Heart left ventricle (tissue), 16 donors: ENCODE results near the gene TTC31. TPM values are rescaled to one million over a fixed set of nuclear protein-coding genes. Genes with fewer than 3 reads are reported as not detected.

Source experiments
- ATAC-seq, 4 donors: fragments of 200-7000 bp; cut with Tn5 transposase; one replicate each; pipeline ENCODE4 v1.9.1; 2020 to 2022; ENCODE audit warnings: moderate library complexity in 4 of 4, mild to moderate bottlenecking in 3 of 4, moderate number of reproducible peaks in 1 of 4
- DNase-seq, 5 donors: peaks; one replicate each; pipeline ENCODE4 v3.0.0-alpha.2; 2020
- H3K27ac ChIP-seq, 12 donors: fragments of 200-600 bp; sonication (generic) in 4 of 12; one replicate each; pipeline versions ENCODE4 v1.5.0 to v1.8.0; 2016 to 2022; ENCODE audit warnings: mild to moderate bottlenecking in 2 of 12
- H3K27me3 ChIP-seq, 9 donors: fragments of 200-600 bp; sonication (generic) in 2 of 9; one replicate each; pipeline versions ENCODE4 v1.5.1 to v1.8.0; 2016 to 2022; ENCODE audit warnings: mild to moderate bottlenecking in 3 of 9
- H3K36me3 ChIP-seq, 9 donors: fragments of 200-600 bp; sonication (generic) in 2 of 9; one replicate each; pipeline versions ENCODE4 v1.5.0 to v1.8.0; 2018 to 2022; ENCODE audit warnings: mild to moderate bottlenecking in 2 of 9
- H3K4me1 ChIP-seq, 12 donors: fragments of 200-600 bp; sonication (generic) in 4 of 12; one replicate each; pipeline versions ENCODE4 v1.5.0 to v1.8.0; 2016 to 2022; ENCODE audit warnings: mild to moderate bottlenecking in 3 of 12
- H3K4me3 ChIP-seq, 12 donors: fragments of 200-600 bp; sonication (generic) in 4 of 12; one replicate each; pipeline versions ENCODE4 v1.5.0 to v1.8.0; 2017 to 2022; ENCODE audit warnings: mild to moderate bottlenecking in 9 of 12, moderate library complexity in 4 of 12
- H3K9me3 ChIP-seq, 12 donors: fragments of 200-600 bp; sonication (generic) in 4 of 12; one replicate each; pipeline versions ENCODE4 v1.5.0 to v1.8.0; 2016 to 2022; ENCODE audit warnings: mild to moderate bottlenecking in 1 of 12
- CTCF ChIP-seq, 12 donors: fragments of 200-600 bp; sonication (generic) in 4 of 12; IDR thresholded peaks; one replicate each; pipeline versions ENCODE4 v1.5.0 to v1.8.0; 2018 to 2022; ENCODE audit warnings: antibody characterized with exemption in 12 of 12, mild to moderate bottlenecking in 5 of 12
- POLR2A ChIP-seq, 2 donors: fragments of 450-650 bp; IDR thresholded peaks; one replicate each; pipeline ENCODE4 v1.6.1; 2017; ENCODE audit warnings: antibody characterized with exemption in 2 of 2, mild to moderate bottlenecking in 2 of 2, moderate library complexity in 2 of 2
- WGBS, 4 donors: extraction: QIAGEN DNeasy Blood & Tissue Kit in 2 of 4; methylation state at CpG; one replicate each; pipeline versions ENCODE4 v1.1.5 to v1.1.7; 2013 to 2018; 5-methylcytosine and 5-hydroxymethylcytosine counted together
- intact Hi-C, 10 donors: fragments of 100-400 bp; cut with DNase I; formaldehyde crosslinking; loops; one replicate each; pipeline versions ENCODE4 v1.11.1 to v1.14.2; 2022
- polyA plus RNA-seq, 2 donors: library from polyadenylated mRNA; stranded (reverse); fragments of 200-250 nt; gene quantifications; one replicate each; pipeline ENCODE4 v1.2.3, GENCODE V29; 2013
- total RNA-seq, 9 donors: library from RNA; depleted of rRNA in 2 of 9; stranded (reverse); fragments of >200 nt in 2 of 9; fragmentation: NEBNext Ultra II Directional in 3 of 9; extraction: Animal tissue kit (Norgen Biotek cat#: 25700) in 3 of 9; gene quantifications; one replicate each; pipeline versions ENCODE4 v1.1.0 to v1.2.4, GENCODE V29; 2016 to 2023
- donor health status: ischemic (EF 13 %, LVEDD 7.1; RV severe dilation, severe dysfunction).
- donor health status: healthy with polysubstance abuse.
- donor health status: DM: no; HTN: yes; CAD: no.
- donor health status: DM: no; HTN: no; CAD: no.
- donor health status: ischemic (EF 25% LVEDD 6.9; RV normal size, moderate dysfunction).
- donor health status: ischemic (EF 25% LVEDD 5.7; RV mildly dilated, moderate dysfunction).
- donor health status: healthy.
- donor health status: DM: yes; HTN: yes; CAD: no.
- donor health status: ischemic (EF 35%, LVEDD 5.7; RV mildly dilated, moderate dysfunction).
- donor health status: nonischemic (EF 11% LVEDD 7.7; RV severe dilation, severe dysfunction).
- donor health status: DM: yes; HTN: yes; CAD: no.
- donor health status: PGD.
- donor health status: ischemic (EF 29% LVEDD 5.4; RV normal size, mild dysfunction).
- donor health status: nonischemic (EF 23%, LVEDD 6.1; RV moderate dilation, normal function).

Gene TTC31
- total and polyA plus RNA-seq, 11 donors = 7.1 to 14.2 (median 10.0) TPM

- H3K36me3 ChIP-seq = peaks cover 0 to 25% (median 15%) of the 10 kb centered on the region in 9 donors
- no peak for ATAC-seq
- peaks cover 0 to 13% (median 4%) of the 10 kb centered on the region in 12 donors for H3K4me1 ChIP-seq
- WGBS, 4 donors = 57 to 67% (median 61%) methylated on average over 4 of the region's 4 CpGs
- H3K4me3 ChIP-seq = no peak overlapping the region
- peak in 2 of 5 donors; percentile 11 to 18 for DNase-seq
- H3K27me3 ChIP-seq = no peaks in the 10 kb centered on the region
- no peak for TF ChIP-seq POLR2A (IDR thresholded peaks at IDR 0.05)
- TF ChIP-seq CTCF (IDR thresholded peaks at IDR 0.05) = no peak
- no peaks in the 10 kb centered on the region for H3K9me3 ChIP-seq
- no peak overlapping the region for H3K27ac ChIP-seq
- intact Hi-C loops = loop anchor here in 4 of 10 donors (10.0 kb wide), 1 partner anchor 48 kb away; no protein-coding TSS in a partner anchor
These were observed 54.3 kb downstream of the TTC31 start for GRCh38 chr2:74537140-74537539.

DNA sequence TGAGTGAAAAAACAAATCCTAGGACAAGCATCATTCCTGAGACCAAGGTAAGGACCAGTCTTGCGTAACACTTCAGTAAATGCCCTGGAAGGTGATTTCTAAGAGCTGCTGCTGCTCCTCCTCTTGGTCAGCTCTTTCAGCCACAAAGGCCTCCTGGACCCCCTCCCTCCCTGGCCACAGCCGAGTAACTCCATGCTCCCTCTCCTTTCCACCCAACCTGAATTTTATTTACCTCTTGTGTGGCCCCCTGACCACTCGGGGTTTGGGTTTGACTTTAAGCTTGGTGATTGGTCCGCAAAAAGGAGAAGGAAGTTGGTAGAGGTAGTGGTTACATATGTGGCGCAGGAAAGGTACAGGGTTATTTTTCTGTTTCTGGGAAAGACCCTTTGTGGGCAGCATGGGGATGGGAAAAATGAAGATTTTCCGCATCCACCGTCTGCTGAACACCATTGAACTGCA, 56.0 kb downstream of the TTC31 start:
- no peak for ATAC-seq
- no peaks in the 10 kb centered on the region for H3K9me3 ChIP-seq
- no peak overlapping the region for H3K4me3 ChIP-seq
- H3K27me3 ChIP-seq = no peaks in the 10 kb centered on the region
- intact Hi-C loops = loop anchor here in 4 of 10 donors (10.0 kb wide), 1 partner anchor 46 kb away; no protein-coding TSS in a partner anchor
- H3K27ac ChIP-seq = peak overlapping the region in 2 of 12 donors; percentile 45 to 82
- H3K4me1 ChIP-seq = peaks cover 0 to 13% (median 5%) of the 10 kb centered on the region in 12 donors
- DNase-seq = peak in 1 of 5 donors; percentile 3
- peaks cover 0 to 9% (median 0%) of the 10 kb centered on the region in 9 donors for H3K36me3 ChIP-seq
- no peak for TF ChIP-seq POLR2A (IDR thresholded peaks at IDR 0.05)
- no peak for TF ChIP-seq CTCF (IDR thresholded peaks at IDR 0.05)
- 79 to 84% (median 82%) methylated on average over 7 of the region's 7 CpGs for WGBS, 4 donors

DNA sequence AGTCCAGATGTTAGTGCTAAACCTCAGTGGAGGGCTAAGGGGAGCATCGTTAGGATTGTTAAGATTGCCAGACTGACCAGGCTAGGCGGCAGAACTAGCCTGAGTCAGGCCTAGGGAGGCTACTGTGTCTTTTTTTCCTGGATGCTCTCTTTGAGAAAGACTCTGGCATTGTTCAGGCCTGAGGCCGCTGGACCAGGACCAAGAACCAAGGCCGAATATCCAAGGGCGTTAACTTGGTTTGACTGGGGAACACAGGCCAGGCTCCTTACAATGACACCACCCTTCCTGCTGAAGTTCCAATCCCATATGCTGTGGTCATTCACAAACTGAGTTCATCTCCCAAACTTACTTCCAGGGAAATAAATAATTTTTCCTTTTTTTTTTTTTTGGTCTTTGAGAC, 57.4 kb downstream of the TTC31 start:
- DNase-seq (peak in 4 of 5 donors; percentile 67 to 83 (median 78)), ATAC-seq (peak; percentile 83 to 95 (median 88))
- WGBS, 4 donors = 36 to 58% (median 54%) methylated on average over 5 of the region's 5 CpGs
- no peaks in the 10 kb centered on the region for H3K27me3 ChIP-seq
- H3K4me1 ChIP-seq = peaks cover 0 to 13% (median 5%) of the 10 kb centered on the region in 12 donors
- H3K27ac ChIP-seq = peak overlapping the region in 11 of 12 donors; percentile 33 to 82 (median 70)
- TF ChIP-seq CTCF (IDR thresholded peaks at IDR 0.05) = no peak
- TF ChIP-seq POLR2A (IDR thresholded peaks at IDR 0.05) = no peak
- H3K36me3 ChIP-seq = no peaks in the 10 kb centered on the region
- no peak overlapping the region for H3K4me3 ChIP-seq
- no peaks in the 10 kb centered on the region for H3K9me3 ChIP-seq
- intact Hi-C loops = no loop called here

GRCh38 chr2:74542978-74543377, 60.1 kb downstream of the TTC31 start:
- TF ChIP-seq CTCF (IDR thresholded peaks at IDR 0.05) (no peak), POLR2A (IDR thresholded peaks at IDR 0.05) (no peak)
- ATAC-seq (peak in 1 of 4 donors; percentile 42), DNase-seq (no peak)
- H3K4me3 ChIP-seq = no peak overlapping the region
- peaks cover 0 to 14% (median 5%) of the 10 kb centered on the region in 12 donors for H3K4me1 ChIP-seq
- H3K36me3 ChIP-seq = no peaks in the 10 kb centered on the region
- 59 to 72% (median 68%) methylated on average over 1 of the region's 1 CpG for WGBS, 4 donors
- no peak overlapping the region for H3K27ac ChIP-seq
- no peaks in the 10 kb centered on the region for H3K27me3 ChIP-seq
- no peaks in the 10 kb centered on the region for H3K9me3 ChIP-seq
- intact Hi-C loops = no loop called here

Other genes with a start within 250 kb of the TTC31 start
- 1 to 10 TPM in 7 of 9 donors, under 1 TPM in 2; 0.36 to 4.1 (median 1.6) TPM for gene SLC4A5, start 139.7 kb upstream of the TTC31 start, total RNA-seq
- 1 to 10 TPM in 1 of 2 donors, under 1 TPM in 1; 0.72 to 1.2 TPM for gene SLC4A5, start 139.7 kb upstream of the TTC31 start, polyA plus RNA-seq
- gene DCTN1, start 102.8 kb upstream of the TTC31 start, total RNA-seq = 100 to 1,000 TPM; 129 to 376 (median 211) TPM
- gene DCTN1, start 102.8 kb upstream of the TTC31 start, polyA plus RNA-seq = 100 to 1,000 TPM; 149 to 171 TPM
- 1 to 10 TPM in 3 of 9 donors, under 1 TPM in 6; 0.48 to 2.3 (median 0.85) TPM for gene C2orf81, start 61.5 kb upstream of the TTC31 start, total RNA-seq
- 1 to 10 TPM in 1 of 2 donors, under 1 TPM in 1; 0.91 to 1.1 TPM for gene C2orf81, start 61.5 kb upstream of the TTC31 start, polyA plus RNA-seq
- 1 to 10 TPM; 1.5 to 5.1 (median 3.0) TPM for gene WDR54, start 61.4 kb upstream of the TTC31 start, total RNA-seq
- gene WDR54, start 61.4 kb upstream of the TTC31 start, polyA plus RNA-seq = 1 to 10 TPM; 1.4 to 6.5 TPM
- gene RTKN, start 41.1 kb upstream of the TTC31 start, total RNA-seq = 10 to 100 TPM; 10.9 to 19.6 (median 15.3) TPM
- gene RTKN, start 41.1 kb upstream of the TTC31 start, polyA plus RNA-seq = 10 to 100 TPM; 18.0 to 27.6 TPM
- gene INO80B, start 28.0 kb upstream of the TTC31 start, total RNA-seq = 10 to 100 TPM; 11.7 to 29.2 (median 21.3) TPM
- 10 to 100 TPM; 26.1 to 28.5 TPM for gene INO80B, start 28.0 kb upstream of the TTC31 start, polyA plus RNA-seq
- gene WBP1, start 24.6 kb upstream of the TTC31 start, total RNA-seq = 10 to 100 TPM; 32.7 to 58.4 (median 42.4) TPM
- 10 to 100 TPM; 29.0 to 44.2 TPM for gene WBP1, start 24.6 kb upstream of the TTC31 start, polyA plus RNA-seq
- 10 to 100 TPM; 17.3 to 31.9 (median 22.8) TPM for gene MOGS, start 17.7 kb upstream of the TTC31 start, total RNA-seq
- 10 to 100 TPM; 15.8 to 34.4 TPM for gene MOGS, start 17.7 kb upstream of the TTC31 start, polyA plus RNA-seq
- 100 to 1,000 TPM in 7 of 9 donors, 10 to 100 TPM in 2; 64.9 to 180 (median 140) TPM for gene MRPL53, start 10.4 kb upstream of the TTC31 start, total RNA-seq
- gene MRPL53, start 10.4 kb upstream of the TTC31 start, polyA plus RNA-seq = 100 to 1,000 TPM in 1 of 2 donors, 10 to 100 TPM in 1; 77.6 to 128 TPM
- gene CCDC142, start 83 bp upstream of the TTC31 start, total RNA-seq = 10 to 100 TPM in 1 of 9 donors, 1 to 10 TPM in 8; 4.4 to 13.4 (median 7.1) TPM
- gene CCDC142, start 83 bp upstream of the TTC31 start, polyA plus RNA-seq = 1 to 10 TPM; 5.8 to 6.4 TPM
- gene LBX2, start 16.5 kb downstream of the TTC31 start, total RNA-seq = 1 to 10 TPM in 2 of 9 donors, under 1 TPM in 5, not detected in 2; 0.14 to 1.7 (median 0.72) TPM
- gene LBX2, start 16.5 kb downstream of the TTC31 start, polyA plus RNA-seq = under 1 TPM; 0.27 to 0.67 TPM
- gene PCGF1, start 24.6 kb downstream of the TTC31 start, total RNA-seq = 10 to 100 TPM; 10.6 to 22.3 (median 16.5) TPM
- 10 to 100 TPM; 22.5 to 24.9 TPM for gene PCGF1, start 24.6 kb downstream of the TTC31 start, polyA plus RNA-seq
- not detected for gene TLX2, start 31.4 kb downstream of the TTC31 start, total RNA-seq
- gene TLX2, start 31.4 kb downstream of the TTC31 start, polyA plus RNA-seq = not detected
- gene DQX1, start 43.1 kb downstream of the TTC31 start, total RNA-seq = not detected
- gene DQX1, start 43.1 kb downstream of the TTC31 start, polyA plus RNA-seq = not detected
- 10 to 100 TPM; 33.6 to 74.5 (median 49.8) TPM for gene AUP1, start 46.6 kb downstream of the TTC31 start, total RNA-seq
- gene AUP1, start 46.6 kb downstream of the TTC31 start, polyA plus RNA-seq = 100 to 1,000 TPM in 1 of 2 donors, 10 to 100 TPM in 1; 77.9 to 168 TPM
- gene HTRA2, start 46.9 kb downstream of the TTC31 start, total RNA-seq = 10 to 100 TPM; 23.6 to 32.0 (median 24.8) TPM
- gene HTRA2, start 46.9 kb downstream of the TTC31 start, polyA plus RNA-seq = 10 to 100 TPM; 24.5 to 45.4 TPM
- gene LOXL3, start 70.9 kb downstream of the TTC31 start, total RNA-seq = 1 to 10 TPM; 1.6 to 8.7 (median 3.0) TPM
- 1 to 10 TPM; 1.5 to 3.5 TPM for gene LOXL3, start 70.9 kb downstream of the TTC31 start, polyA plus RNA-seq
- 10 to 100 TPM in 1 of 9 donors, 1 to 10 TPM in 8; 2.6 to 11.6 (median 4.8) TPM for gene DOK1, start 71.6 kb downstream of the TTC31 start, total RNA-seq
- 1 to 10 TPM; 2.4 to 6.0 TPM for gene DOK1, start 71.6 kb downstream of the TTC31 start, polyA plus RNA-seq
- gene M1AP, start 165.2 kb downstream of the TTC31 start, total RNA-seq = under 1 TPM in 3 of 9 donors, not detected in 6; 0.21 to 0.88 (median 0.79) TPM
- under 1 TPM; 0.07 to 0.08 TPM for gene M1AP, start 165.2 kb downstream of the TTC31 start, polyA plus RNA-seq
- gene SEMA4F, start 171.2 kb downstream of the TTC31 start, total RNA-seq = 1 to 10 TPM; 2.2 to 4.9 (median 3.5) TPM
- 1 to 10 TPM in 1 of 2 donors, under 1 TPM in 1; 0.95 to 2.8 TPM for gene SEMA4F, start 171.2 kb downstream of the TTC31 start, polyA plus RNA-seq